DOHH2 (cell line): ENCODE measurements around the gene NEK11.

Experiments used
- H3F3A ChIP-seq: fragments of 200-600 bp; sonication (generic), shearing (Covaris generic); 2 replicates; pipeline ENCODE4 v1.6.0; 2016; ENCODE audit warnings: antibody characterized with exemption, mild to moderate bottlenecking; ENCODE audit not compliant: control insufficient read depth, insufficient read depth
- H3K27ac ChIP-seq: fragments of 200-600 bp; sonication (generic); 2 replicates; pipeline ENCODE4 v1.5.1; 2014; ENCODE audit warnings: low read depth, mild to moderate bottlenecking, low read length, moderate library complexity
- H3K27me3 ChIP-seq: fragments of 200-600 bp; sonication (generic); 2 replicates; pipeline ENCODE4 v1.6.1; 2014; ENCODE audit warnings: mild to moderate bottlenecking, low read length, mixed read lengths; ENCODE audit not compliant: control insufficient read depth
- H3K36me3 ChIP-seq: fragments of 200-600 bp; sonication (generic); 2 replicates; pipeline ENCODE4 v1.6.1; 2014; ENCODE audit warnings: mild to moderate bottlenecking, low read length, moderate library complexity, mixed read lengths; ENCODE audit not compliant: control insufficient read depth
- H3K4me1 ChIP-seq: fragments of 200-600 bp; sonication (generic); 2 replicates; pipeline ENCODE4 v1.6.1; 2014; ENCODE audit warnings: mild to moderate bottlenecking, low read length, mixed read lengths; ENCODE audit not compliant: control insufficient read depth
- H3K4me2 ChIP-seq: fragments of 200-600 bp; sonication (generic); 2 replicates; pipeline ENCODE4 v1.6.0; 2014; ENCODE audit warnings: mild to moderate bottlenecking, low read length, moderate library complexity
- H3K4me3 ChIP-seq: fragments of 200-600 bp; sonication (generic); 2 replicates; pipeline ENCODE4 v1.5.1; 2014; ENCODE audit warnings: mild to moderate bottlenecking, low read length, mixed read lengths
- H3K79me2 ChIP-seq: fragments of 200-600 bp; sonication (generic); 2 replicates; pipeline ENCODE4 v1.6.1; 2014; ENCODE audit warnings: mild to moderate bottlenecking, low read length, mixed read lengths; ENCODE audit not compliant: control insufficient read depth
- H3K9me2 ChIP-seq: fragments of 200-600 bp; sonication (generic); replicated peaks from 2 replicates; pipeline ENCODE4 v1.6.1; 2014; ENCODE audit warnings: mild to moderate bottlenecking, low read length, mixed read lengths; ENCODE audit not compliant: control insufficient read depth
- H3K9me3 ChIP-seq: fragments of 200-600 bp; sonication (generic); 2 replicates; pipeline ENCODE4 v1.6.1; 2014; ENCODE audit warnings: antibody characterized with exemption, low read length, mixed read lengths; ENCODE audit not compliant: control insufficient read depth, insufficient read depth
- H4K20me1 ChIP-seq: fragments of 200-600 bp; sonication (generic); 2 replicates; pipeline ENCODE4 v1.6.0; 2014; ENCODE audit warnings: low read depth, mild to moderate bottlenecking, antibody characterized with exemption, low read length, moderate library complexity; ENCODE audit not compliant: control insufficient read depth, insufficient read depth
- EZH2phosphoT487 ChIP-seq: fragments of 200-600 bp; sonication (generic); IDR thresholded peaks from 2 replicates; pipeline ENCODE4 v1.6.1; 2017; ENCODE audit warnings: borderline replicate concordance, mild to moderate bottlenecking, antibody characterized with exemption, low read length, moderate library complexity, mixed read lengths
- TF ChIP-seq, protein P1 (sequence below): fragments of 200-600 bp; sonication (generic); IDR thresholded peaks from one replicate; pipeline ENCODE4 v1.5.1; 2014; ENCODE audit warnings: antibody characterized with exemption, mild to moderate bottlenecking, low read depth, low read length; ENCODE audit not compliant: poor library complexity, severe bottlenecking

NEK11 gene

DNA sequence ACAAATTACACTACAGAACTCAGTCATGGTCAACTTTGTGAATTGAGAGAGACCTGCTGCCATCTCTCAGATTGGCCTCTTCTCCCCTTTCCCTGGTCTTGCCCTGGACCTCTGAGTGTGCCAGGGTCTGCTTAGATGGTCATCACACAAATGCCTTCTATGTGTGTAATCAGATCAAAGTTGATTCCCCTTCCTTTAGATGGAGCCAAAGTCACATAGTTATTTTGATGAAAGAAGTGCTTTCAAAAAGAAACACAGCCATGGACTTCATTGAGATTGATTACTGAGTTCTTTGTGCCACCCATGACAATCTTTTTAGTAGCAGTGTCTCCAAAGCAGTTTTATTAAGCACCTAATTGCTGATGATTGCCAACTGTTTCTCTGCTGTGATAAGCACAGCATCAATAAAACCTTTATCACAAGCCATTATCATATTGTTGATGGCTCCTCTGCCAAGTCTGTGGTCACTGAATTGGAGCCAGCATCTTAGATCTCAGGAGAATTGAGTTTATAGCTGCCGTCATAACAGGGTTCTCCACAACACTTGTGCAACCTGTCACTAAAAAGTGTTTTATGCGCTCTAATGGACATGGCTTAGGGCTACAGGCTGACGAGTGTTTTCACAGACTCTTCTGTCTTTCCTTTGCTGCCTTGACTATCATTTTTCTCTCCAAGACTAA, 205.2 kb downstream of the NEK11 start:
- Histone ChIP-seq H3K27ac (no peak overlapping the region), H3K9me3 (no peaks in the 10 kb centered on the region), H3K4me2 (no peak overlapping the region), H3F3A (no peaks in the 10 kb centered on the region), H3K4me3 (no peak overlapping the region), H3K4me1 (no peaks in the 10 kb centered on the region), H3K79me2 (no peaks in the 10 kb centered on the region), H3K9me2 (no peaks in the 10 kb centered on the region), H3K27me3 (no peaks in the 10 kb centered on the region), H3K36me3 (no peaks in the 10 kb centered on the region), H4K20me1 (no peaks in the 10 kb centered on the region)
- TF ChIP-seq EZH2phosphoT487: no peak
- TF ChIP-seq, protein P1, sequence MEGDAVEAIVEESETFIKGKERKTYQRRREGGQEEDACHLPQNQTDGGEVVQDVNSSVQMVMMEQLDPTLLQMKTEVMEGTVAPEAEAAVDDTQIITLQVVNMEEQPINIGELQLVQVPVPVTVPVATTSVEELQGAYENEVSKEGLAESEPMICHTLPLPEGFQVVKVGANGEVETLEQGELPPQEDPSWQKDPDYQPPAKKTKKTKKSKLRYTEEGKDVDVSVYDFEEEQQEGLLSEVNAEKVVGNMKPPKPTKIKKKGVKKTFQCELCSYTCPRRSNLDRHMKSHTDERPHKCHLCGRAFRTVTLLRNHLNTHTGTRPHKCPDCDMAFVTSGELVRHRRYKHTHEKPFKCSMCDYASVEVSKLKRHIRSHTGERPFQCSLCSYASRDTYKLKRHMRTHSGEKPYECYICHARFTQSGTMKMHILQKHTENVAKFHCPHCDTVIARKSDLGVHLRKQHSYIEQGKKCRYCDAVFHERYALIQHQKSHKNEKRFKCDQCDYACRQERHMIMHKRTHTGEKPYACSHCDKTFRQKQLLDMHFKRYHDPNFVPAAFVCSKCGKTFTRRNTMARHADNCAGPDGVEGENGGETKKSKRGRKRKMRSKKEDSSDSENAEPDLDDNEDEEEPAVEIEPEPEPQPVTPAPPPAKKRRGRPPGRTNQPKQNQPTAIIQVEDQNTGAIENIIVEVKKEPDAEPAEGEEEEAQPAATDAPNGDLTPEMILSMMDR: no peak

DNA sequence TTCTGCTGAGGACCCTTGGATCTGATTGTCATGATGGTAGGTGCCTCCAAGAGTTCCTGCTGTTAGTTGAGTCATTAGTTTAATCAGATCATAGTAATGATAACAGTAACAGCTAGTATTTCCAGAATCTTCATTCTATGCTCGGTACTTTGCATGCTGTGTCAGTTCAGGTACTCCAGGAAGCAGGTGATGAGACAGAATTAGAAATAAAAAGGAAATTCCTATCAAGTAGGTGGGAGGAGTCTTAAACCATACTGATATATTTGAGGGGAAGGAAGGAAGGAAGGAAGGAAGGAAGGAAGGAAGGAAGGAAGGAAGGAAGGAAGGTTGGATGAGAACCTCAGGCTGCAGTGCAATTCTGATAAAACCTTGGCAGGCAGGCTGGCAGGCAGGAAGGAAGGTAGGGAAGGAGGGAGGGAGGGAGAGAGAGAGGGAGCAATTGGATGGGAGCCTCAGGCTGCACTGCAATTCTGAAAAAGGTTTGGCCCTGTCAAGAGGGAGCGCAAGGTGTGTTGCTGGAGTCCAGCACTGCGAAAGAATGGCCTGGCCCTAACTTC, 206.1 kb downstream of the NEK11 start:
- Histone ChIP-seq H4K20me1 (no peaks in the 10 kb centered on the region), H3K27me3 (no peaks in the 10 kb centered on the region), H3K9me3 (no peaks in the 10 kb centered on the region), H3K27ac (no peak overlapping the region), H3K4me2 (no peak overlapping the region), H3K4me3 (no peak overlapping the region), H3K79me2 (no peaks in the 10 kb centered on the region), H3K4me1 (no peaks in the 10 kb centered on the region), H3F3A (no peaks in the 10 kb centered on the region), H3K9me2 (no peaks in the 10 kb centered on the region), H3K36me3 (no peaks in the 10 kb centered on the region)
- TF ChIP-seq EZH2phosphoT487: no peak
- TF ChIP-seq, protein P1: no peak

DNA sequence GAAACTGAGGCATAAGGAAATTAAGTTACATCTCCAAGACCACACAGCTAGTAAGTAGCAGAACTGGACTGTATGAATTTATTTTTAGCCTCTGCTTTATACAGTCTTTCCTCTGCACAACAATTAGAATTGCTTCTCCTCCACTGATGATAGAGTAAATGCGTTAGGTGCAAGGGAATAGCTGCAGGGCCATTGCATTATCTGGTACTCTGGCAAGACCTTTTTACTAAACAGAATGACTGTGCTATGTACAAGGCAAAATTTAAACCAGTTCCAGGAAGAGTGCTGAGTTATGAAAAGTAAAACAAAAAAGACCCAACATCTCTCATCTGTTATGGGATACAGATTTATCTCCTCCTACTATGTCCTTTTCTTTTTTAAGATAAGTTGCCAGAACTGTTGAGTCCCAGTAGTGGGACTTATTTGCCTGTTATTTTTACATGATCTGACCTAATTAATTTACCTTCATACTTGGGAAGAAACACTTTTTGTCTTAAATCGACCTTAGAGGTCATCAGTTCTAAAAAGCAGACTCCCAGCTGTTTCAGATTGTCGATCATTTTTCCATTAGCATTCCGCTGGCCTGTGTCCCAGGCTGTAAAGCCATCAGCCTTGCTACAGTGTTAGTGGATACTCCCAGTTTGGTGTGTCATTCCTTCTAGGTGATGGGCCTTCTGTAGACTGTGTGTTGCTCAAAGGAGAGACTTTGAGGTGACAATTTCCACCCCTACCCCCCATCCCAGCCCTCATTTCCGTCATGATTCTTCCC, 207.4 kb downstream of the NEK11 start:
- no peak overlapping the region for H3K4me3 ChIP-seq
- no peaks in the 10 kb centered on the region for H3K36me3 ChIP-seq
- H3K27ac ChIP-seq: no peak overlapping the region
- no peaks in the 10 kb centered on the region for H3F3A ChIP-seq
- no peaks in the 10 kb centered on the region for H3K9me2 ChIP-seq
- no peaks in the 10 kb centered on the region for H3K4me1 ChIP-seq
- no peaks in the 10 kb centered on the region for H3K79me2 ChIP-seq
- no peaks in the 10 kb centered on the region for H3K27me3 ChIP-seq
- H4K20me1 ChIP-seq: no peaks in the 10 kb centered on the region
- no peaks in the 10 kb centered on the region for H3K9me3 ChIP-seq
- TF ChIP-seq, protein P1: no peak
- TF ChIP-seq EZH2phosphoT487: no peak
- H3K4me2 ChIP-seq: no peak overlapping the region
